ENCODE data around the gene RPS26.

Gene RPS26

DNA sequence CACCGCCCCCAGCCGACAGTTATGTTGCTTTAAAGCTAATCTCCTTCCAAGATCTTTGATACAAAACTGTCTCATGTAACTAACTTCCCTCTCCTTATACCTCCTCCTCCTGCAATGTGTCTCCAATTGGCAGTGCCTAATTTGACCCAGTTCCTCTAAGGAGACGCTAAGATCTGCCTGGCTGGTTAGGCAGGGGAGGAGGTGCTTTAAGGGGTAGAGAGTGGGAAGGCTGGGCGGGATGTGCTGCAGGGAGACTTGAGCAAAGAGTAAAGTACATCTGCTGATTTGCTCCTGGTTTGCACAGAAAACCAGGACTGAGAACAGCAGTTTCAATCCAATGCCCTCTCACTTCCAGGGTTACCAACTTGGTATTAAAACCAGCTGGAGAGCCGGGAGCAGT, 28.2 kb upstream of the RPS26 start:
- Histone ChIP-seq H3K9me3 (replicated peaks; ENCODE audit: insufficient read depth, low read length) (no peaks in the 10 kb centered on the region), H3K27ac (ENCODE audit: low read length) (no peak overlapping the region), H3K9me2 (replicated peaks; ENCODE audit: insufficient read depth, low read length) (no peaks in the 10 kb centered on the region), H3K36me3 (replicated peaks; ENCODE audit: insufficient read depth, low read length) (no peaks in the 10 kb centered on the region), H3K4me2 (ENCODE audit: low read depth, low read length) (no peak overlapping the region), H3F3A (ENCODE audit: insufficient read depth, low read length) (no peaks in the 10 kb centered on the region), H3K27me3 (replicated peaks; ENCODE audit: insufficient read depth, low read length) (no peaks in the 10 kb centered on the region), H2AFZ (ENCODE audit: low read length) (no peak overlapping the region), H3K9ac (ENCODE audit: low read length) (no peak overlapping the region), H3K79me2 (ENCODE audit: low read length) (no peaks in the 10 kb centered on the region), H4K20me1 (ENCODE audit: insufficient read depth, low read length) (no peaks in the 10 kb centered on the region), H3K4me1 (ENCODE audit: low read length) (peaks cover 5% of the 10 kb centered on the region; the same call in 1 of the 2 replicates), H3K4me3 (ENCODE audit: low read length) (no peak overlapping the region)
- no peak for DNase-seq
- TF ChIP-seq EZH2phosphoT487 (IDR thresholded peaks at IDR 0.05; ENCODE audit: low read length) = no peak
- TF ChIP-seq EZH2 (optimal IDR thresholded peaks at IDR 0.05; ENCODE audit: low read depth, low read length) = no peak
- TF ChIP-seq, protein P1, sequence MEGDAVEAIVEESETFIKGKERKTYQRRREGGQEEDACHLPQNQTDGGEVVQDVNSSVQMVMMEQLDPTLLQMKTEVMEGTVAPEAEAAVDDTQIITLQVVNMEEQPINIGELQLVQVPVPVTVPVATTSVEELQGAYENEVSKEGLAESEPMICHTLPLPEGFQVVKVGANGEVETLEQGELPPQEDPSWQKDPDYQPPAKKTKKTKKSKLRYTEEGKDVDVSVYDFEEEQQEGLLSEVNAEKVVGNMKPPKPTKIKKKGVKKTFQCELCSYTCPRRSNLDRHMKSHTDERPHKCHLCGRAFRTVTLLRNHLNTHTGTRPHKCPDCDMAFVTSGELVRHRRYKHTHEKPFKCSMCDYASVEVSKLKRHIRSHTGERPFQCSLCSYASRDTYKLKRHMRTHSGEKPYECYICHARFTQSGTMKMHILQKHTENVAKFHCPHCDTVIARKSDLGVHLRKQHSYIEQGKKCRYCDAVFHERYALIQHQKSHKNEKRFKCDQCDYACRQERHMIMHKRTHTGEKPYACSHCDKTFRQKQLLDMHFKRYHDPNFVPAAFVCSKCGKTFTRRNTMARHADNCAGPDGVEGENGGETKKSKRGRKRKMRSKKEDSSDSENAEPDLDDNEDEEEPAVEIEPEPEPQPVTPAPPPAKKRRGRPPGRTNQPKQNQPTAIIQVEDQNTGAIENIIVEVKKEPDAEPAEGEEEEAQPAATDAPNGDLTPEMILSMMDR (IDR thresholded peaks at IDR 0.05; ENCODE audit: low read length) = no peak

DNA sequence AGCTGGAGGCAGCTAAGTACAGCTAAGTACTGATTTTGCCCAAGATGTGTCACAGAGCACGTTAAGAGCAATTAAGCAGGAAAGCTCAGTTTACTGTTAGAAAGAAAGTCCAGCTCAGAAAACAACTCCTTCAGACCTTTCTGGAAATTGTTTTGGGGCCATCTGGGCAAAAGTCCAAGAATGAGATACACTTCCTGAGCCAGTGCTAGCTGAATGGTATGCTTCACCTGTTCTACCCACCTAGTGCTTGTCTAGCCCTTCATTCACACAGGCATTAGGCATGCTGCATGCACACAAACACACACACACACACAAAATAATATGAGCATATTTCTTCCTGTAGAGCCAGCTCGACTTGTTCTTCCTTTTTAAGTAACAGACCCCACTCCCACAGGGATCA, 27.5 kb upstream of the RPS26 start:
- no peak overlapping the region for H3K4me3 ChIP-seq (ENCODE audit: low read length)
- H3K9ac ChIP-seq (ENCODE audit: low read length) = no peak overlapping the region
- H3K27me3 ChIP-seq (replicated peaks; ENCODE audit: insufficient read depth, low read length) = no peaks in the 10 kb centered on the region
- no peaks in the 10 kb centered on the region for H3K79me2 ChIP-seq (ENCODE audit: low read length)
- H3K27ac ChIP-seq (ENCODE audit: low read length) = no peak overlapping the region
- no peaks in the 10 kb centered on the region for H3K36me3 ChIP-seq (replicated peaks; ENCODE audit: insufficient read depth, low read length)
- no peak overlapping the region for H2AFZ ChIP-seq (ENCODE audit: low read length)
- no peak overlapping the region for H3K4me2 ChIP-seq (ENCODE audit: low read depth, low read length)
- TF ChIP-seq, protein P1 (IDR thresholded peaks at IDR 0.05; ENCODE audit: low read length) = no peak
- no peaks in the 10 kb centered on the region for H3F3A ChIP-seq (ENCODE audit: insufficient read depth, low read length)
- DNase-seq = no peak
- H3K9me3 ChIP-seq (replicated peaks; ENCODE audit: insufficient read depth, low read length) = no peaks in the 10 kb centered on the region
- no peaks in the 10 kb centered on the region for H3K9me2 ChIP-seq (replicated peaks; ENCODE audit: insufficient read depth, low read length)
- peaks cover 5% of the 10 kb centered on the region; the same call in 1 of the 2 replicates for H3K4me1 ChIP-seq (ENCODE audit: low read length)
- H4K20me1 ChIP-seq (ENCODE audit: insufficient read depth, low read length) = no peaks in the 10 kb centered on the region

DNA sequence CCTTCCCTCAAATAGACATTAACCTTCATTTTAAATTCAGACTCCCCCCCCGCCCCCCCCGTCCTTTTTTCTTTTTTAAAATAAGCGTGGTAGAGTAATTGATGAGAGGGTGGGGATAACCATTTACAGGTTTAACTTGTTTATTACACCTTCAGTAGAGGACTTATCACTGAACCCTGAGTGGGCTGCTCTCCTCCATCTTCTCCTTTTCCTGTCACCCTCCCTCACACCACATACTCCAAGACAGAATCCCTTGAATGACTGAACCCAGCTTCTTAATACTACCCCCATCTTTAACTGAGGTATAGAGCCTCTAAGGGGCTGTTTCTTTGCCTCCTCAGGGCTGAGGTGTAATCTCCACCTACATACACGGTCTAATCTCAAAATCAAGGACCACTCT, 24.5 kb upstream of the RPS26 start:
- no peaks in the 10 kb centered on the region for H3K4me1 ChIP-seq (ENCODE audit: low read length)
- H3K9me3 ChIP-seq (replicated peaks; ENCODE audit: insufficient read depth, low read length) = no peaks in the 10 kb centered on the region
- H3K9ac ChIP-seq (ENCODE audit: low read length) = no peak overlapping the region
- no peak overlapping the region for H2AFZ ChIP-seq (ENCODE audit: low read length)
- no peak overlapping the region for H3K27ac ChIP-seq (ENCODE audit: low read length)
- H3K79me2 ChIP-seq (ENCODE audit: low read length) = no peaks in the 10 kb centered on the region
- H3K4me2 ChIP-seq (ENCODE audit: low read depth, low read length) = no peak overlapping the region
- DNase-seq = no peak
- H3K27me3 ChIP-seq (replicated peaks; ENCODE audit: insufficient read depth, low read length) = no peaks in the 10 kb centered on the region
- no peak for TF ChIP-seq EZH2 (optimal IDR thresholded peaks at IDR 0.05; ENCODE audit: low read depth, low read length)
- TF ChIP-seq EZH2phosphoT487 (IDR thresholded peaks at IDR 0.05; ENCODE audit: low read length) = no peak
- TF ChIP-seq, protein P1 (IDR thresholded peaks at IDR 0.05; ENCODE audit: low read length) = no peak
- H3K9me2 ChIP-seq (replicated peaks; ENCODE audit: insufficient read depth, low read length) = no peaks in the 10 kb centered on the region
- H4K20me1 ChIP-seq (ENCODE audit: insufficient read depth, low read length) = no peaks in the 10 kb centered on the region
- no peaks in the 10 kb centered on the region for H3K36me3 ChIP-seq (replicated peaks; ENCODE audit: insufficient read depth, low read length)
- H3K4me3 ChIP-seq (ENCODE audit: low read length) = no peak overlapping the region
- H3F3A ChIP-seq (ENCODE audit: insufficient read depth, low read length) = no peaks in the 10 kb centered on the region

Data from MM.1S (cell line).